ENCODE data around the gene ZNF787.

The ZNF787 gene

DNA sequence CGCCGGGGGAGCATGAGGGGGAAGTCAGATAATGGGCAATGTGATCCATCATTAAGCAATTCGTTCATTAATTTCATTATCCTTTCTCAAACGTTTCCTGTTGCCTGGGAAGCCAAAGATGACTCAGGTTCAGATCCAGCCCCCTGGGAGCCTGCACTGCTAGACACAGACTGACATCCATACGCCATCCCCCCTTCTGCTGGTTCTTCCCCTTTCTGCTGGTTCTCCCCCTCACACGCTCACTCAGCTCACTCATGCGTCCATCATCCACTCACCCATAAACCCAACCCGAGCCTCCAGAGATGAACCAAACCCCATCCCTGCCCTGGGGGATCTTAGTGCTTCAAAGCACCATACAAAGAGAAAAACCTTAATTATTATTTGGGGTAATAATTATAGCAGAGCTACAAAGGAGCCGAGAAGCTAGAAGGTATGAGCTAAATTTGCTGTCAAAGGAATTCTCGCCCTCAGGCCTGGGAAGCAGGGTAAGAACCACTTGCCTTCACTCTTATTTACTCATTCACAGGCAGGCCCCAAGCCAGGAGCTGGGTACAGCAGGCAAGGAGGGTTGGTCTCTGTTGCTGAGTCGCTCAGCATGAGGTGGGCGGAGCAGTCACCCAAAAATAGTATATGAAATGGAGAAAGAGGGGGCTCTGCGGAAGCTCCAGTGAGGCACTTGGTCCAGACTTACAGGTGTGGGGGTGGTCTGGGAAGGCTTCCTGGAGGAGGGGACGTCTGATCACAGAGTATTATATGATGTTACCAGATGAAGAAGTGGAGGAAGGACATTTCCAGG is 13.0 kb upstream of the ZNF787 start:
- H3K4me3 ChIP-seq (ENCODE audit: low read length): no peak overlapping the region
- DNase-seq (ENCODE audit: low read depth): no peak
- TF ChIP-seq, protein P1, sequence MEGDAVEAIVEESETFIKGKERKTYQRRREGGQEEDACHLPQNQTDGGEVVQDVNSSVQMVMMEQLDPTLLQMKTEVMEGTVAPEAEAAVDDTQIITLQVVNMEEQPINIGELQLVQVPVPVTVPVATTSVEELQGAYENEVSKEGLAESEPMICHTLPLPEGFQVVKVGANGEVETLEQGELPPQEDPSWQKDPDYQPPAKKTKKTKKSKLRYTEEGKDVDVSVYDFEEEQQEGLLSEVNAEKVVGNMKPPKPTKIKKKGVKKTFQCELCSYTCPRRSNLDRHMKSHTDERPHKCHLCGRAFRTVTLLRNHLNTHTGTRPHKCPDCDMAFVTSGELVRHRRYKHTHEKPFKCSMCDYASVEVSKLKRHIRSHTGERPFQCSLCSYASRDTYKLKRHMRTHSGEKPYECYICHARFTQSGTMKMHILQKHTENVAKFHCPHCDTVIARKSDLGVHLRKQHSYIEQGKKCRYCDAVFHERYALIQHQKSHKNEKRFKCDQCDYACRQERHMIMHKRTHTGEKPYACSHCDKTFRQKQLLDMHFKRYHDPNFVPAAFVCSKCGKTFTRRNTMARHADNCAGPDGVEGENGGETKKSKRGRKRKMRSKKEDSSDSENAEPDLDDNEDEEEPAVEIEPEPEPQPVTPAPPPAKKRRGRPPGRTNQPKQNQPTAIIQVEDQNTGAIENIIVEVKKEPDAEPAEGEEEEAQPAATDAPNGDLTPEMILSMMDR (conservative IDR thresholded peaks at IDR 0.05; ENCODE audit: low read length): no peak

GRCh38 chr19:56132316-56132822 is 11.3 kb upstream of the ZNF787 start:
- H3K4me3 ChIP-seq (ENCODE audit: low read length): no peak overlapping the region
- TF ChIP-seq, protein P1 (conservative IDR thresholded peaks at IDR 0.05; ENCODE audit: low read length): no peak
- DNase-seq (ENCODE audit: low read depth): peak; percentile 39

DNA sequence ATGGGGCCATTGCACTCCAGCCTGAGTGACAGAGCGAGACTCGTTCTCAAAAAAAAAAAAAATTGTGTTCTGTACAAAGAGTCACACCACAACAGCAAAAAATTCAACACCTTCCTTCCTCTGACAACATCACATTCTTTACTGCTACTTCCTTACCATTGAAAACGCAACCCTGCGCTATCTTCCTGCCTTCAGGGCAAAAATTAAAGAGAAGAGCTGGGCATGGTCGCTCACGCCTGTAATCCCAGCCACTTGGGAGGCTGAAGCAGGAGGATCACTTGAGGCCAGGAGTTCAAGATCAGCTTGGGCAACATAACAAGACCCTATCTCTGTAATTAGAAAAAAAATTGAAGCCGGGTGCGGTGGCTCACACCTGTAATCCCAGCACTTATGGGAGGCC is 10.6 kb upstream of the ZNF787 start:
- TF ChIP-seq, protein P1 (conservative IDR thresholded peaks at IDR 0.05; ENCODE audit: low read length): no peak
- DNase-seq (ENCODE audit: low read depth): no peak
- H3K4me3 ChIP-seq (ENCODE audit: low read length): no peak overlapping the region

DNA sequence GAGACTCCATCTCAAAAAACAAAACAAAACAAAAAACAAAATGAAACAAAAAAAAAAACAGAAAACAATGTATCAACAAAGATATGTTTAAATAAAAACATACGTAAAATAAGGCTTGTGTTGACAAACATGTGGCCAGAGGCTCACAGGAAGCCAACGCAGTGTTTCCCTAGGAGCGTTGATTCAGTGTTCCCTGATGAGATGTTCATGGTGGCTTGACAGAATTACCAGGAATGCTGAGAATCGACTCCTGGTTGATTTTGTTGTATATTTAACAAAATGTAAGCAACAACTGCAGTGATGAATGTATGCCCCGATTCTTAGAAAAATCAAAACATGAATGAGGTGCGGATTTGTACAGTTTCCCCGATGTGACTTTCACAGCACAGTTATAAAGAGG is 8.9 kb upstream of the ZNF787 start:
- TF ChIP-seq, protein P1 (conservative IDR thresholded peaks at IDR 0.05; ENCODE audit: low read length): no peak
- no peak for DNase-seq (ENCODE audit: low read depth)
- no peak overlapping the region for H3K4me3 ChIP-seq (ENCODE audit: low read length)

DNA sequence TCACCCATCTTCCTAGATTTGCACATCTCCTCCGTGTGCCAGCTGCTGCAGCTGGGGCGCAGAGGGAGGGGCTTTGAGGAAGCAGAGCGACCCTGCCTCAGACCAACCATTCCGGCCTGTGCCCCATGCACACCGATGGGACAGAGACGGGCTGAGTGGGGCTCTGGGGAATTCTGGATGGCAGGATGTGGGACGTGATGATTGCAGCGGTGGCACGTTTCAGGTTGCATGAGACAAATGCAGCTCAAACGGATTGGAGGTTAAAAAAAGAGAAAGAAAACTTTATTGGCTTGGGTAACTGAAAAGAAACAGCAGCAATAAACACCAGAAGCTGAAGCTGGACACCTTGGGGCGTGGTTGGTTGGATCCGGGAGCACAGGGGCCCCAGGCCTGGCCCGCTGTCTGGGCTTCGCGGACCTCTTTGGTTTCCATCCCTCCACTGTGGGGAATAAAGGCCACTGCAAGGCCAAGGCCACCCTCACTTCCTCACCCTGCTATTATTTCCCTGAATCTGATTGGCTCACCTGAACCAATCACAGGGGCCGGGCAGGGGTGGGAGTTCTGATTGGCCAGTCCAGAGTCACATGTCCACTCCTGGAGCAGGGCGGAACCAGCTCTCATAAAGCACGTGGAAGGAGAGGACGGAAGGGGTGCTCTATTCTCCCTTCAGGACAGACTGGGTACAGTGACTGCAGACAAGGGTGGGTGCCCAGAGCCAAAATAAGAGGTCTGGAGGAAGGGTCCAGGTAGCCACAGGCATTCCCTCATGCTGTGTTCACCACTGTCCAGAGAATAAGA is 6.1 kb upstream of the ZNF787 start:
- DNase-seq (ENCODE audit: low read depth): no peak
- H3K4me3 ChIP-seq (ENCODE audit: low read length): no peak overlapping the region
- TF ChIP-seq, protein P1 (conservative IDR thresholded peaks at IDR 0.05; ENCODE audit: low read length): no peak

DNA sequence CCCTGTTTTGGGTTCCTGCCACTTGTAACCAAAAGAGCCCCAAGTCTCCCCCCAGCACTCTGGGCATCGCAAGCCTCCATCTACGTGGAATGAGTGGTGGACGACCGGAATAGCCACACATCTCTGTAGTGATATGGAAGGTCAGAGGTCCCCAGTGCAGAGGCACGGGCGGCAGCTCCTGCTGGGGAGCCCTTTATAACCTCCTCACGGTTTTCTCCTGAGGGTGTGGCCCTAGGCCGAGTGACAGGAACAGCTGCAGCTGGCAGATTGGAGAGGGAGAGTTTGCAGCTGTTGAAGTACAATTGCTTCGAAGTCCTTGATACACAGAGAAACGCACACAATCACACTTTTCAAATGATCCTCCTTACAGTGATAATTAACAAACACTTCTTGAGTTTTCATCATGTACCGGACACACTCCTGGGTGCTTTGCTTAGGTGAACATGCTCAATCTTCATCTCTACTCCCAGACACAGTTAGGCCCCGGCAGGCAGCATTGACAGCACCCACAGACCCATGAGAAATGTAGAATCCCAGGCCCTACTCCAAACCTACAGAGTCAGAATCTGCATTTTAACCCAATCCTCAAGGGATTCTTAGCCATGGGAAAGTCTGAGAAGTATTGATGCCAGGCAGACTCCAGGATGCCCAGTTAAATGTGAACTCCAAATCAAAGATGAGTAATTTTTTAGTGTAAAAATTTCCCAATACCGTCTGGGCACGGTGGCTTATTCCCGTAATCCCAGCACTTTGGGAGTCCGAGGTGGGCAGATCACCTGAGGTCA is 4.9 kb upstream of the ZNF787 start:
- DNase-seq (ENCODE audit: low read depth): no peak
- TF ChIP-seq, protein P1 (conservative IDR thresholded peaks at IDR 0.05; ENCODE audit: low read length): no peak

More for the DNA sequence above, 4.9 kb upstream of the ZNF787 start:
- H3K4me3 ChIP-seq (ENCODE audit: low read length): no peak overlapping the region

Data from AG10803 (cell line).